Stimulated activated CD8-positive, alpha-beta memory T cell treated with anti-CD3 and anti-CD28 coated beads, Interleukin-4, amount 100 ng/mL, for 24 hours (primary cell): ENCODE measurements around the gene TOX3.

Experiments
- DNase-seq: peaks from one replicate; pipeline ENCODE4 v3.0.0-alpha.2; 2020; ENCODE audit warnings: low read depth

TOX3 gene

DNA sequence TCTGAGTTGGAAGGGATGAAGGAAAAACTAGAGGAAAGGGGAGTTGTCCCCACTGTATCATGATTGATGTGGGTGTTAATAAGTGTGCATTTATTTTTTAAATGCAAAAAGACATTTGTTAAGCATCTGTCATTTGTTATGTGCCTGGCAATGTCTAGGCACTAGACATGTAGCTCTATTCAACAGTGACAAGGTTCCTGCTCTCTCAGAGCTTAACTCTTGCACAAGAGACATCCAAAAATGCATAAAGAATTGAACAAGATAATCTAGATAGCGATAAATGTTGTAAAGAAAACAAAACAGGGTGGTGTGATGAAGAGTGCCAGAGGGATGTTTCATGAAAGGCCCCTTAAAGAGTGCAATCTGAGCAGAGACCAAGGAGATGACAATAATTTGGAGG lies 148.9 kb downstream of the TOX3 start:
- DNase-seq = no peak

DNA sequence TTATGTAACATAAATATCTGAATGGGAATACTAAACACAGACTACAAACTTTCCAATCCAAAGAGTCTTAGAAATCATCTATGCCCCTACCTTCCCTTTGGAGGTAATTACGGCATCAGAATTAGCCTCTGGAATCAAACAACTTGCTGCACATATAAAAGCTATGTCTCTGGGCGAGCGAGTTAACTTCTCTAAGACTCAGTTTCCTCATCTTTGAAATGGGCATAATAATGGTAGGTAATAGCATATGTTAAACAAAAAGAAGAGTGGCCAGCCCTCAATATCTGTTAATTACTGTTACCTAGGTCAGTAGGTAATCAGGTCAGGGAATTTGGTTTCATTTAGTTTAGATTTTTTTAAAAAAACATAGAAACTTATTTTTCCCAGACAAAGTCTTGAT lies 153.5 kb downstream of the TOX3 start:
- no peak for DNase-seq

DNA sequence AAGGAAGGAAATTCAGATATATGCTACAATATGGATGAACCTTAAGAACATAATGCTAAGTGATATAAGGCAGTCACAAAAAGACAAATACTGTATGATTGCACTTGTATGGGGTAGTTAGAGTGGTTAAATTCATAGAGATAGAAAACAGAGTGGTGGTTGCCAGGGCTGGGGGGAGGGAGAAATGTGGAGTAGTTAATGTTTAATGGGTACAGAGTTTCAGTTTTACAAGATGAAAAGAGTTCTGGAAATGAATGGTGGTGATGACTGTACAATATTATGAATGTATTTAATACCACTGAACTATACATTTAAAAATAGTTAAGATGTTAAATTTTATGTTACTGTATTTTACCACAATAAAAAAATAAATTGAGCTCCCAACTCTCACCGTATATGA lies 157.9 kb downstream of the TOX3 start:
- DNase-seq = no peak
